ENCODE measurements around the gene RTN3. TPM values are rescaled to one million over a fixed set of nuclear protein-coding genes. Genes with fewer than 3 reads are reported as not detected.

The RTN3 gene
- total and polyA plus RNA-seq, 9 of the 15 experiments (the other 6 are each of a cell fraction or from before 2014, with no cell fraction given), result 41.6 to 169 (median 93.5) TPM

DNA sequence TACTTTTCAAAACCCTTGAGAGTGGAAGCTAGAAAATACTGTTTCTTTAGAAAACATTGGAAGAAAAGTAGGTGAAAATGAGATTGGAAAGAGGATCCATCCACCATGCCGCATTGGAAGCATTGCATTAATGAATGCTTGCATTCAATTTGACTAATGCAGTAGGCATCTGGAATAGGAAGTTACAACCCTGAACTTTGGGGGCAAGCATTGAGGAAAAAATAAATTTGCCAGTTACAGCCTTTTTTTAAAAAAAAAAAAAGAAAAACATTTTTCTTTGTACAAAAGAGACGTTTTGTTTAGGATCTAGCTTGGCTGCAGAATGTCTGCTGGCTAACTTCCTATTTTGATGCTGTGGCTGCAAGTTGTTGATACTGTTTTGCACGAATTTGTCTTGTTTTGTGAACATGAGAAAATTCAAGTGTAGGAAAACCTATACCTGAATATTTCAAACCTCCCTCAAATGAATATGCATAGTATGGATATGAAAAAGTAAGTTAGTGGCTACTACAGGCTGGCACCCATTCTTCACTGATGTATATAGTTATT is 28.1 kb downstream of the RTN3 start:
- ChIA-PET CTCF (ENCODE audit: low intra/inter-chr PET ratio) (no interaction called here), POLR2A (interaction anchor here (0.6 to 2.2 kb wide), 4 partner anchors 9 to 20 kb away, joined by 3 to 13 read pairs (median 4); no protein-coding TSS in a partner anchor)
- peaks cover 3 to 10% of the 10 kb centered on the region in 2 experiments; a peak in 2 of 5 replicates for H3K4me1 ChIP-seq (replicated peaks in 1 of 2; ENCODE audit: control insufficient read depth in 2 of 2, insufficient read depth in 2 of 2, low read length in 2 of 2)
- no peaks in the 10 kb centered on the region for H3K27me3 ChIP-seq (ENCODE audit: control insufficient read depth in 2 of 2, insufficient read depth in 2 of 2, low read length in 2 of 2)
- peaks cover 83% of the 10 kb centered on the region for H3K79me2 ChIP-seq (ENCODE audit: control insufficient read depth, insufficient read depth, low read length)
- no peak for TF ChIP-seq U2AF2 (optimal IDR thresholded peaks at IDR 0.05; ENCODE audit: low read depth, low read length)
- BruUV-seq (replicated peaks), result no TSS peak
- H3K9ac ChIP-seq (ENCODE audit: insufficient read depth in 1 of 2, low read depth in 2 of 2, low read length in 2 of 2), result no peak overlapping the region
- no peak overlapping the region for H3K4me3 ChIP-seq
- in situ Hi-C loops (cut with MboI) (no loop called here), intact Hi-C loops (cut with micrococcal nuclease) (no loop called here)
- H3K9me3 ChIP-seq (replicated peaks; ENCODE audit: control insufficient read depth, insufficient read depth, low read depth, low read length), result no peaks in the 10 kb centered on the region
- H3K36me3 ChIP-seq (ENCODE audit: control insufficient read depth, insufficient read depth, low read length), result peaks cover 7% of the 10 kb centered on the region; the same call in 2 of the 3 replicates
- H2AFZ ChIP-seq (ENCODE audit: low read depth, low read length), result no peak overlapping the region
- peaks cover 9% of the 10 kb centered on the region for H4K20me1 ChIP-seq (replicated peaks; ENCODE audit: control insufficient read depth, insufficient read depth, low read length)
- ATAC-seq (no peak), FAIRE-seq (no peak), DNase-seq (ENCODE audit: extremely low read depth in 1 of 4, low spot score in 3 of 4) (no peak)
- no peak overlapping the region for H3K4me2 ChIP-seq (ENCODE audit: insufficient read depth, low read length)
- H3K9me1 ChIP-seq (ENCODE audit: control insufficient read depth, insufficient read depth, low read length), result no peaks in the 10 kb centered on the region
- no peak overlapping the region for H3K27ac ChIP-seq (ENCODE audit: extremely low read depth, low read depth, low read length)
- WGBS (ENCODE audit: insufficient coverage, low coverage, missing lambda C conversion rate), result 50% methylated on average over 3 of the region's 3 CpGs

- POLR2A ChIA-PET, result interaction anchor here (0.9 to 1.5 kb wide), 5 partner anchors 9 to 28 kb away, joined by 3 to 5 read pairs (median 3); no protein-coding TSS in a partner anchor
- no peak overlapping the region for H3K27ac ChIP-seq (ENCODE audit: extremely low read depth, low read depth, low read length)
- in situ Hi-C loops (cut with MboI), result no loop called here
- peaks cover 9% of the 10 kb centered on the region for H4K20me1 ChIP-seq (replicated peaks; ENCODE audit: control insufficient read depth, insufficient read depth, low read length)
- H3K9me1 ChIP-seq (ENCODE audit: control insufficient read depth, insufficient read depth, low read length), result no peaks in the 10 kb centered on the region
- no peak overlapping the region for H3K9ac ChIP-seq (ENCODE audit: insufficient read depth in 1 of 2, low read depth in 2 of 2, low read length in 2 of 2)
- peaks cover 3 to 10% of the 10 kb centered on the region in 2 experiments; a peak in 2 of 5 replicates for H3K4me1 ChIP-seq (replicated peaks in 1 of 2; ENCODE audit: control insufficient read depth in 2 of 2, insufficient read depth in 2 of 2, low read length in 2 of 2)
- H2AFZ ChIP-seq (ENCODE audit: low read depth, low read length), result no peak overlapping the region
- WGBS (ENCODE audit: insufficient coverage, low coverage, missing lambda C conversion rate), result 32% methylated on average over 11 of the region's 11 CpGs
- CTCF ChIA-PET (ENCODE audit: low intra/inter-chr PET ratio), result no interaction called here
- DNase-seq (ENCODE audit: extremely low read depth in 1 of 4, low spot score in 3 of 4) (peak in 3 of 4 experiments; percentile 24 to 69 (median 39)), ATAC-seq (peak; percentile 93), FAIRE-seq (peak; percentile 67)
- no peak overlapping the region for H3K4me3 ChIP-seq
- no peak overlapping the region for H3K4me2 ChIP-seq (ENCODE audit: insufficient read depth, low read length)
- H3K36me3 ChIP-seq (ENCODE audit: control insufficient read depth, insufficient read depth, low read length), result peaks cover 12% of the 10 kb centered on the region; the same call in 2 of the 3 replicates
- peaks cover 81% of the 10 kb centered on the region for H3K79me2 ChIP-seq (ENCODE audit: control insufficient read depth, insufficient read depth, low read length)
- no peaks in the 10 kb centered on the region for H3K9me3 ChIP-seq (replicated peaks; ENCODE audit: control insufficient read depth, insufficient read depth, low read depth, low read length)
- intact Hi-C loops (cut with micrococcal nuclease), result loop anchor here (2.0 kb wide), 1 partner anchor 40 kb away; the partner anchor contains the start of gene ATL3
- H3K27me3 ChIP-seq (ENCODE audit: control insufficient read depth in 2 of 2, insufficient read depth in 2 of 2, low read length in 2 of 2), result no peaks in the 10 kb centered on the region
- BruUV-seq (replicated peaks), result no TSS peak
- no peak for TF ChIP-seq UBTF (IDR thresholded peaks at IDR 0.05; ENCODE audit: borderline replicate concordance in 1 of 2, low read depth in 2 of 2, low read length in 2 of 2)
- TF ChIP-seq, protein P1, sequence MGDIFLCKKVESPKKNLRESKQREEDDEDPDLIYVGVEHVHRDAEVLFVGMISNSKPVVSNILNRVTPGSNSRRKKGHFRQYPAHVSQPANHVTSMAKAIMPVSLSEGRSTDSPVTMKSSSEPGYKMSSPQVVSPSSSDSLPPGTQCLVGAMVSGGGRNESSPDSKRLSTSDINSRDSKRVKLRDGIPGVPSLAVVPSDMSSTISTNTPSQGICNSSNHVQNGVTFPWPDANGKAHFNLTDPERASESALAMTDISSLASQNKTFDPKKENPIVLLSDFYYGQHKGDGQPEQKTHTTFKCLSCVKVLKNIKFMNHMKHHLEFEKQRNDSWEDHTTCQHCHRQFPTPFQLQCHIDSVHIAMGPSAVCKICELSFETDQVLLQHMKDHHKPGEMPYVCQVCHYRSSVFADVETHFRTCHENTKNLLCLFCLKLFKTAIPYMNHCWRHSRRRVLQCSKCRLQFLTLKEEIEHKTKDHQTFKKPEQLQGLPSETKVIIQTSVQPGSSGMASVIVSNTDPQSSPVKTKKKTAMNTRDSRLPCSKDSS (IDR thresholded peaks at IDR 0.05; ENCODE audit: low read depth, partially characterized antibody), result no peak
- TF ChIP-seq FOXJ2 (tag; IDR thresholded peaks at IDR 0.05), result no peak; the same call in 1 of the 2 replicates
- TF ChIP-seq MNT (conservative IDR thresholded peaks at IDR 0.05), result 0 out of 4 replicates have a peak, but pooled peaks of 1 of the 2 experiments have one; percentile 20
- no peak for TF ChIP-seq POLR2H (tag; IDR thresholded peaks at IDR 0.05; ENCODE audit: low read depth)
Measured at GRCh38 chr11:63710476-63711217, 29.3 kb downstream of the RTN3 start.

All from K562 (cell line).